ENCODE measurements around the gene EXO5. TPM values are rescaled to one million over a fixed set of nuclear protein-coding genes. Genes with fewer than 3 reads are reported as not detected.
"Not testable (repeated sequence)": the region's sequence is repeated elsewhere in the genome, so short reads cannot be mapped to it uniquely, and the experiment has no call there.

EXO5 gene, protein sequence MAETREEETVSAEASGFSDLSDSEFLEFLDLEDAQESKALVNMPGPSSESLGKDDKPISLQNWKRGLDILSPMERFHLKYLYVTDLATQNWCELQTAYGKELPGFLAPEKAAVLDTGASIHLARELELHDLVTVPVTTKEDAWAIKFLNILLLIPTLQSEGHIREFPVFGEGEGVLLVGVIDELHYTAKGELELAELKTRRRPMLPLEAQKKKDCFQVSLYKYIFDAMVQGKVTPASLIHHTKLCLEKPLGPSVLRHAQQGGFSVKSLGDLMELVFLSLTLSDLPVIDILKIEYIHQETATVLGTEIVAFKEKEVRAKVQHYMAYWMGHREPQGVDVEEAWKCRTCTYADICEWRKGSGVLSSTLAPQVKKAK
- 10 to 100 TPM; 14.1 TPM for total RNA-seq

DNA sequence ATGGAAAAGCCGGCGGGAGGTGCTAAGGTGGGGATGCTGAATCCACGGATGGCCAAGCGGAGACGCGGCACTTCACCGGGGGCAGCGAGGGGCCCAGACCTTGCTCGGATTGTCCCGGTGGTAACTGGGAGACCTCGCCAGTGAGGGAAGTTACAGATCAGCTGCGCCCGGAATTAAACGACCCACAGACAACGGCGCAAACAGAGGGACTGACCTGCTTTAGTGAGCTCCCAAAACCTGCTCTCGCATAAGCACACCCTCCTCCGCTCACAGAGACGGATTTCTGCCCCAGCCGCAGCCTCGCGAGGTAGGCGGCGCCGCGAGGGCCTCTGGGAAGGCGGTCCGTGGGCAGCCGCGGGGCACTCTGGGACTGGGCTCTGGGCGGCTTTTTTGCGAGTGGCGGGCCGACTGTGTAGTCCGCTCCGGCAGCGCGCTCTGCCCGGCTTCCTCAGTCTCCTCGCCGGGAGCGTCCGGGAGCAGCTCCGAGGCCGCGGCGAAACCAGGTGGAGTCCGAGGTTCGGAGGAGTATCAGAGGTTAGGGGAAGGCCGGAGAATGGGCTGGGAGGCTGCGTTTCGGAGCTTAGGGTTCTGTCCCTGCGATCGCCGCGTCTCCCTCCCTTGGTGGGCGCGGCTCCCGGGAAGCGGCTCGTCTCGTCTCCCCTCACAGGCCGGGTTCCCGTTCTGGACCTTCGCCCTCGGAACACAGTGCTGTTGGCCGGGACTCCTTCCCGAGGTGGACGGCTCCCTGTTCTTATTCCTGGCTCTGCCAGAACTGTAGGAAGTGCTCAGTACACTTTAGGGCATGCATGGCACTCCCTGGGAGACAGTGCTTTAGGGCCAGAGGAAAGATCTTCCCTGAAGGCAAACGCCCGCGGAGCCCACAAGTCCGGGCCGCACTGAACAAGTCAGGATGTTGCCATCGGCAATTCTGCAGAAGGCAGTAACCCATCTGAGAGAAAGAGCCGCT lies at the start of gene EXO5:
Gene EXO5 (plus strand): TSS at position 393 of the 967 bp plus-strand sequence. CDS start 5,778 bp downstream, outside the sequence.
- CTCF ChIA-PET: interaction anchor here (1.1 to 1.3 kb wide), 2 partner anchors 24 to 58 kb away, joined by 5 to 6 read pairs; partner anchors contain the start of gene ZFP69B
- POLR2A ChIA-PET: interaction anchor here (0.5 to 1.0 kb wide), 4 partner anchors 15 to 59 kb away, joined by 3 to 5 read pairs (median 4); partner anchors contain the start of genes ZFP69B and ZNF684

DNA sequence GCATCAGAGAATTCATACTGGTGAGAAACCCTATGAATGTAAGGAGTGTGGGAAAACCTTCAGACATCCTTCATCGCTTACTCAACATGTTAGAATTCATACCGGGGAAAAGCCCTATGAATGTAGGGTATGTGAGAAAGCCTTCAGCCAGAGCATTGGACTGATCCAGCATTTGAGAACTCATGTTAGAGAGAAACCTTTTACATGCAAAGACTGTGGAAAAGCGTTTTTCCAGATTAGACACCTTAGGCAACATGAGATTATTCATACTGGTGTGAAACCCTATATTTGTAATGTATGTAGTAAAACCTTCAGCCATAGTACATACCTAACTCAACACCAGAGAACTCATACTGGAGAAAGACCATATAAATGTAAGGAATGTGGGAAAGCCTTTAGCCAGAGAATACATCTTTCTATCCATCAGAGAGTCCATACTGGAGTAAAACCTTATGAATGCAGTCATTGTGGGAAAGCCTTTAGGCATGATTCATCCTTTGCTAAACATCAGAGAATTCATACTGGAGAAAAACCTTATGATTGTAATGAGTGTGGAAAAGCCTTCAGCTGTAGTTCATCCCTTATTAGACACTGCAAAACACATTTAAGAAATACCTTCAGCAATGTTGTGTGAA lies 45.5 kb upstream of the EXO5 start:
- CTCF ChIA-PET: no interaction called here
- POLR2A ChIA-PET: no interaction called here

DNA sequence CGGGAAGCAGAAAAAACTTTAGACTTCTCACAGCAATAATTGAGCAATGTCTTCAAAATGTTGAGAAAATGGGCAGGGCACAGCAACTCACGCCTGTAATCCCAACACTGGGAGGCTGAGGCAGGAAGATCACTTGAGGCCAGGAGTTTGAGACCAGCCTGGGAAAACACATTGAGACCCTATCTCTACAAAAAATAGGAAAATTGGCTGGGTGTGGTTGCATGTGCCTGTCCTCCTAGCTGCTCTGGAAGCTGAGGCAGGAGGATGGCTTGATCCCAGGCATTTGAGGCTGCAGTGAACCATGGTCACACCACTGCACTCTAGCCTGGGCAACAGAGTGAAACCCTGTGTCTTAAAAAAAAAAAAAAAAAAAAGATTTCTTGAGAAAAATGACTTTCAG lies 39.2 kb upstream of the EXO5 start:
- ChIA-PET POLR2A (no interaction called here), CTCF (no interaction called here)

DNA sequence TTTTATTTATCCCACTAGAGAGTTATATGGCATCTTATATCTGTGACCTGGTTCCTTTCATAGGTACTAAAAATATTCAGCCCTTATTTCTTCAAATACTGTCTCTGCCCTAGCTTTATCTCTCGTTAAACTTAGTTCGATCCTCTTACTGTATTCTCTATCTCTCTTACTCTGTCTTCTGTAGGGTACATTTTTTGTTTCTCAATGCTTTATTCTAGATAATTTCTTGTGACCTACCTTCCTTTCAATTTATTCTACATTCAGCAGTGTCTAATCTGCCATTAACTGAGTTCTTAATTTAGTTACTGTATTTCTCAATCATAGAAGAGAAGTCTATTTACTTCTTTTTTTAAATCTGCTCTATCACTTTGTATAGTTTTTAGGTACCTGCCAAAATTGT lies 33.3 kb upstream of the EXO5 start:
- ChIA-PET CTCF (no interaction called here), POLR2A (no interaction called here)

DNA sequence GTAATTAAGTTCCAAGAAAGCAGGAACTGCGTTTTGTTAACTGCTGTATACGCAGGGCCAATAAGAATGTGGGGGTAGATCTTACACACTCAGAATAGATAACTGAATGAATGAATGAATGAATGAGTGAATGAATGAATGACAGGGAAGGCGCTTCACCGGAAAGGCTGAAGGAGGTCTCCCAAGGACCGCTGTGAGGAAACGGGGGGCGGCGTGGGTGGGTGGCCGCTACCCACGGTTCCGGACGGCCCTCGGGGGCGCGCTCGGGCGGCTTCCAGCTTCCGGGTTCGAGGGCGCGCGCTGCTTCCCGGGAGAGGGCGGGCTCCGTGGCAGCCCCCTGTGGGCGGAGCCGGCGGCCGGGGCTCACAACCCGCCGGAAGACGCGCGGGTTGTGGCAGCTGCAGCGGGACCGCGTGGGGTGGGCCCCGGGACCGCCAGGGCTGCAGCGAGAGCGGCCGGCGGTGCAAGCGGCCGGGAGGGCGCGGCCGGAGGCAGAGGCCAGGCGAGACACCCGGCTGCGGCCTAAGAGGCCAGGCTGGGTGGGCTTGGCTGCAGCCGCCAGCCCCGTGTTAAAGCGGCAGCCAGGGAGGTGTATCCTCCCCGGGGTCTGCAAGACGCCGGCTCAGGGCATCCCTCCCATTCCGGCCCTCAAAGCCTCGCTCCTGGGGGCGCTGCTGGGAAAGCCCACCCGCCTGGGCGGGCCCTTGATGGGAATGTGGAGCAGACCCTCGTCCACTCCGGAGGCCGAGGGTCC lies 31.5 kb upstream of the EXO5 start, which contains the start of gene ZFP69:
Gene ZFP69 (plus strand): TSS at position 367 of the 754 bp plus-strand sequence. CDS start 2,072 bp downstream, outside the sequence.
- ChIA-PET CTCF (interaction anchor here (1.4 kb wide), 1 partner anchor 55 kb away, joined by 10 read pairs; the partner anchor contains the start of gene ZNF684), POLR2A (interaction anchor here (0.5 to 1.4 kb wide), 3 partner anchors 17 to 38 kb away, joined by 3 to 6 read pairs (median 4); partner anchors contain the start of gene ZFP69B)

DNA sequence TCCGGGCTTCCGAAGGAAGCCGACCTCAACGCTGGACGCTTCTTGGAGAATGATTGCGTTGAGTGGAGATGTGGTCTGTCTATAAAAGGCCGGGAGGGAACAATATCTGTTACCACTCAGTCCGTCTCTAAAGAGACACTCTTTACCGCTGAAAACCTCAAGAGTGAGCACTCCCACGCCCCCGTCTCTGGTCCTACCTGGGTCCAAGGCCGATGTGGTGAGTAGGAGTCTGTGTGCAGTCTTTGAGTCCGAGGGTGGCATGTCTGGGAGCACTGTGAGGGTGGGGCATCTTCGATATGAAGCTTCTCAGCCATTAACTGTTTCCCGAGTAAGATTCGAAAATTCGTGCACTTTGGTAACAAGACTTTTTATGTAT lies 30.9 kb upstream of the EXO5 start:
- CTCF ChIA-PET: interaction anchor here (1.4 kb wide), 1 partner anchor 55 kb away, joined by 10 read pairs; the partner anchor contains the start of gene ZNF684
- POLR2A ChIA-PET: interaction anchor here (0.6 to 1.4 kb wide), 2 partner anchors 27 to 254 kb away, joined by 4 read pairs; partner anchors contain the start of gene ZFP69B

DNA sequence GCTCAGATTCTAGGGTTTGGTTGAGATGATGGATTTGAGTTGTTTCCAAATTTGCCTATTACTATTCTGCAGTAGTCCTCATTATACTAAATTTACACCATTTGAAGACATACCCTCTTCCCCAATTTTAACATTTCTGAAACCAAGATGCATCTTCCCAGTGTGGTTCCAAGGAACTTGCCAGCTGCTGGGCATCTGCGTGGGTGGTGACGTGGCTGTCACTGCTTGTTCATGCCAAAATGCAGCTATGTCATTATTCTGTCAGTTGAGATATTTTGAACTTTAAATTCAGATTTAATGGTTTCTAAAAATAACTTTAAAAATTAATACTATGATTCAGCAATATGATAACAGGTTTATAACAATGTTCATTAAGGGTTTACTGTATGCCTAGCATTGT lies 30.3 kb upstream of the EXO5 start:
- ChIA-PET POLR2A (interaction anchor here (0.6 to 1.4 kb wide), 2 partner anchors 28 to 254 kb away, joined by 4 read pairs; partner anchors contain the start of gene ZFP69B), CTCF (interaction anchor here (0.6 to 1.4 kb wide), 2 partner anchors 54 to 872 kb away, joined by 3 to 10 read pairs; partner anchors contain the start of gene ZNF684)

DNA sequence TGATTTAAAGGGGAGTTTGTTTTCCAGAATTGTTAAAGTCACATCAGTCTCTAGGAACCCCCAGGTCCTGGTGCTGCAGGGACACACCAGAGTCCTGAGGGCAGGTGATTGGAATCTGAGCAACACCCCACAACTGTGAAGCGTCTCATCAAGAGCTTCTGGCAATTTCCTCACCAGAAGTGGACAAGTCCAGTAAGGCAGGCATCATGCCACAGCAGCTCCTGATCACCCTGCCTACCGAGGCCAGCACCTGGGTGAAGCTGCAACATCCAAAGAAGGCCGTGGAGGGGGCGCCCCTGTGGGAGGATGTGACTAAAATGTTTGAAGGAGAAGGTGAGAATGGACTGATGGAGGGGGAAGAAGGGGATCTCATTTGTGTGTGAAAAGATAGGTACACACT lies 29.4 kb upstream of the EXO5 start:
- ChIA-PET CTCF (interaction anchor here (0.6 kb wide), 1 partner anchor 873 kb away, joined by 3 read pairs; no protein-coding TSS in a partner anchor), POLR2A (no interaction called here)

DNA sequence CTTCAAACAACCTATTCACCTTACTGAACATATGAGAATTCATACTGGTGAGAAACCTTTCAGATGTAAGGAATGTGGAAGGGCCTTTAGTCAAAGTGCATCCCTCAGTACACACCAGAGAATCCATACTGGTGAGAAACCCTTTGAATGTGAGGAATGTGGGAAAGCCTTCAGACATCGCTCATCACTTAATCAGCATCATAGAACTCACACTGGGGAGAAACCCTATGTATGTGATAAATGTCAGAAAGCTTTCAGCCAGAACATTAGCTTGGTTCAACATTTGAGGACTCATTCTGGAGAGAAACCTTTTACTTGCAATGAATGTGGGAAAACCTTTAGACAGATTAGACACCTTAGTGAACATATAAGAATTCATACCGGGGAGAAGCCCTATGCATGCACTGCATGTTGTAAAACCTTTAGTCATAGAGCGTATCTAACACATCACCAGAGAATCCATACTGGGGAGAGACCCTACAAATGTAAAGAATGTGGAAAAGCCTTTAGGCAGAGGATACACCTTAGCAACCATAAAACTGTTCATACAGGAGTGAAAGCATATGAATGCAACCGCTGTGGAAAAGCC lies 13.2 kb upstream of the EXO5 start:
- CTCF ChIA-PET: no interaction called here
- POLR2A ChIA-PET: interaction anchor here (0.7 kb wide), 1 partner anchor 1501 kb away, joined by 3 read pairs; no protein-coding TSS in a partner anchor

DNA sequence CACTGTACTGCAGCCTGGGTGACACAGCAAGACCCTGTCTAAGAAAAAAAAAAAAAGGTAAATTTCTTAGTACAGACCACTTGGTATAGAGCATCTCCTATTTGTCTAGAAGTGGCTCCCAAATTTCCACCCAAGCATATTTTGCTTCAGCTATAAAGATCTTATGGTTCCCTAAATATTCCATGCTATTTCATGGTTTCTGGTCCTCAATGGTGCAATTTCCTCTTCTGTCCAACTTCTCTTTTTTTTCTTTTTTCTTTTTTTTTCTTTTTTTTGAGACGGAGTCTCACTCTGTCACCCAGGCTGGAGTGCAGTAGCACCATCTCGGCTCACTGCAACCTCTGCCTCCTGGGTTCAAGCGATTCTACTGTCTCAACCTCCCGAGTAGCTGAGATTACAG lies 5.9 kb upstream of the EXO5 start:
- CTCF ChIA-PET: not testable (repeated sequence)
- POLR2A ChIA-PET: interaction anchor here (0.6 kb wide), 1 partner anchor 227 kb away, joined by 6 read pairs; no protein-coding TSS in a partner anchor

DNA sequence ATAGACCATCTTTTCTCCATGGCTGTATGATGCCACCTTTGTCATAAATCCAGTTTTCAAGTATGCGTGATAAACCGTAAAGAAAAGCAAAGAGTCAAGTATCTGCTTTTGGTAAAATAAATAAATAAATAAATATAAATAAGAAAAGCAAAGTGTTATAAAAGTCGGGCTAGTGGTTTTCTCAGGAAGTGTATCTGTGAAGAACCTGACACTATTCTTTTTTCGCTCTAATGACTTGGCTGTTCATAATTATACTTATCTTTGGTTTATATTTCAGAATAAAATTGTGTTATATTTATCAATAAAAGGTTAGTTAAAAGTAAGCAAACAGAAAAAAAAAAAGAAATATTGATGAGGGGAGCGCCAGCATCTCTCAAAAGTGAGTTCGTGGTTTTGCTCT lies 594 bp upstream of the EXO5 start:
- POLR2A ChIA-PET: interaction anchor here (0.5 to 1.0 kb wide), 2 partner anchors 14 to 58 kb away, joined by 4 to 5 read pairs; partner anchors contain the start of gene ZFP69B
- CTCF ChIA-PET: interaction anchor here (1.1 to 1.3 kb wide), 2 partner anchors 25 to 57 kb away, joined by 5 to 6 read pairs; partner anchors contain the start of gene ZFP69B

DNA sequence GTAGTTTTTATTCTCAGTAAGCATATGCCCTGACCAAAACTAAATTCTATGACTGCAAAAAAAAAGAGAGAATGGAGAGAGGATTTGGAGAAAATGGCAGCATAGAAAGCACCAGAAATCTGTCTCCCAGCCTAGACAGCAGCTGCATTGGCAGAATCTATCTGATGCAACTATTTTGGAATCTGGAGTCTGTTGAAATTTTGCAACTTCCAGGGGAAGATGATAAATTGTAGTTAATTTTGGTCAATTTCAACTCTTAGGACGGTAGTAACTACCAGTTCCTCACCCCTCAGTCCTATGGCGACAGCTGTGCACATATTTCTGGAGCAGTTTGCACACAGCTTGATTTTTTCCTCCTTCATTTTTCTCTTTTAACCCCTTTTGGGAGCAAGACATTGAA lies 10.9 kb downstream of the EXO5 start:
- ChIA-PET CTCF (no interaction called here), POLR2A (no interaction called here)

DNA sequence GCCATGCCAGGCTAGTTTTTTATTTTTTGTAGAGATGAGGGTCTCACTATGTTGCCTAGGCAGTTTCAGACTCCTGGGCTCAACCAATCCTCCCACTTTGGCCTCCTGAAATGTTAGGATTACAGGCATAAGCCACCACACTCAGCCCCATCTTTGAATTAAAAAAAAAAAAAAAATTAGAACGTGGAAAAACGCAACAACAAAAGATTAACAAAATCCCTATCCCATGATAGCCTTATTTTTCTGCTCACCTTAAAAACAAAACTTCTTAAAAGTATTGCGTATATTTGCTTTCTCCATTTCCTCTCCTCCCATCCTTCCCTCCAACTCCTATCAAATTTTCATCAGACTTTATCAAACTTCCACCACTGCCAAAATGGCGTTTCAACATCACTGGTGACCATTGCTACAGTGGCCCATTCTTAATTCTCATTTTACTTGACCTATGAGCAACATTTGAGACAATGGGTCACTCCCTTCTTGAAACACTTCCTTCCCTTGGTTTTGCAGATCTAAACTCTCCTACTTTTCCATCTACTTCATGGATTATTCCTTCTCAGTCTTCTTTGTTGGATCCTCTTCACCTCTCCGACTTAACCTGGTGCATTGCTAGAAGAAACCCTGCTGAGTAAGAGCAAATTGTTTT lies 22.3 kb downstream of the EXO5 start:
- ChIA-PET POLR2A (interaction anchor here (0.5 to 1.0 kb wide), 2 partner anchors 22 to 80 kb away, joined by 3 to 4 read pairs; partner anchors contain the start of gene EXO5), CTCF (interaction anchor here (1.2 kb wide), 1 partner anchor 82 kb away, joined by 3 read pairs; no protein-coding TSS in a partner anchor)

DNA sequence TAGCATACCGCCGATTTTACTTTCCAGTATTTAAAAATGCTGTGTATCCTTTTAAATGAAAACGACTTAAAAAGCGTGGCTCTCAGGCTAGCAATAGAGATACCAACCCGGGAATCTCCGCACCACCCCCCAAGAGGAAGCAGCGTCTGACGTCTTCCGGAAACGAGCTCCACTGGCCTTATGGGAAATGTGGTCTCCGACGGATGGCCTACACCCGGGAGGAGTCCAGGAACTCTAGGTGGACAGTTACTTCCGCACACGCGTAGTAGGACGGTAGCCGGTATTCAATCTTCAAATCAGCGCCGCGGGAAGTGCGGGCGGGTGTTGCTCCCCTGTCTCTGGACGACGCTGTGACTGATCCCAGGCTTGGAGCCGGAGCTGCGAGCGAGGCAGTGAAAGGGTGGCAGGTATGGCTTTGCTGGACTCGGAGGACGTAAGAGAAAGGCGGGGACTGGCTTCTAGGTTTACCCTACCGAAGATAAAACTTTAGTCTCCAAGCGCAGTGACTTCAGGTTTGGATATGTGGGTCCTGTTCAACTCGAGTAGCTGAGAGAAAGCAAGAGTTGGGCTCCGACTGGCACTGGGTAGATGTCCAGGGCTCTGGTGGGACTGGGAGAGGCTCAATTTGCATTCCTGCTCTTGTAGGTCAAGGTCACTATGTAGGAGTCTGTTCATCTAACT lies 23.0 kb downstream of the EXO5 start, which contains the start of gene ZNF684:
Gene ZNF684 (plus strand): TSS at position 257 of the 681 bp plus-strand sequence. CDS start 1,530 bp downstream, outside the sequence.
- POLR2A ChIA-PET: interaction anchor here (0.5 to 1.0 kb wide), 2 partner anchors 23 to 80 kb away, joined by 3 to 4 read pairs; partner anchors contain the start of gene EXO5

DNA sequence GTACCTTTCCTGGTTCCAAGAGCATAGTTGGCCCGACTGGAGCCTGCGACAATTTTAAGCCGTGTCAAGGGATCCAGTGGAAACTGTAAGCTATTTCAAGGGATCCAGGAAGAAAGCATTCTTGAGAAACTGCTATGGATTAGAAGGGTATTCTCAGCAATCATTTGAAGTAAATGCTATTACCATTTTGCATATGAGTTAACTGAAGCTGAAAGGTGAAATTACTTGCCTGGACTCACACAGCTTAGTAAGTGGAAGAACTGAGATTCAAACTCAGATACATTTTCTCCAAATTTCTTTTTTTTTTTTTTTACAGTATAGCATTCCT lies 23.5 kb downstream of the EXO5 start:
- ChIA-PET POLR2A (no interaction called here), CTCF (interaction anchor here (0.6 to 2.1 kb wide), 8 partner anchors 11 to 82 kb away, joined by 3 to 10 read pairs (median 3); partner anchors contain the start of genes EXO5 and ZFP69B)

More for the DNA sequence above, 23.0 kb downstream of the EXO5 start, which contains the start of gene ZNF684:
- CTCF ChIA-PET: interaction anchor here (0.6 to 2.1 kb wide), 5 partner anchors 11 to 81 kb away, joined by 3 to 10 read pairs (median 3); no protein-coding TSS in a partner anchor

DNA sequence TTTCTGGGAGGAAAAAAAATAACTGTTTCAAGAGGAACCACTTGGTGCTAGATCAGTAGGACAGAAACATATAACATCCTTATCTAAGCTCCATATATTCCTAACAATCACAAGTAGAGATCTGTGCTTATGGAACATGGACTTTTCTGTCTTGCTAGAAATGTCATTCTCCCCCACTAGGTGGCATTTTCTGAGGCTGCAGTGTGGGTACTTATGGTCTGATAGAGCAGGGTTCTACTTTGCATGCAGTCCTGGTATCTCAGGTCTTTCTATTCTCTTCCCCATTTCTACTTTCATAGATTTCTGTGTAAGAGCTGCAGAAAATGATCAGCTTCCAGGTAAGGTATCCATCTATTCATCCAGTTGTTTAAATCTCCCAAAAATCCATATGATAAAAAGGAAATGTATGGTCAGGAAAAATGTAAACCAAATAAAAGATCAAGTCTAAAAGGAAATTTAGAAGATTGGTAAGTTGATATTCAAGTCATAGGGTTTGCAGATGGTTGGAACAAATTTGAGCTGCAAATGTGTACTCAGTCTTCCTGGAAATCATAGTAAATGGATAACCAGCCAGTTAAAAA lies 24.4 kb downstream of the EXO5 start:
- CTCF ChIA-PET: interaction anchor here (0.6 to 2.1 kb wide), 8 partner anchors 10 to 577 kb away, joined by 3 to 10 read pairs (median 4); partner anchors contain the start of genes EXO5 and ZFP69B
- POLR2A ChIA-PET: no interaction called here
